Head of caudate nucleus (tissue), 42 donors: ENCODE data around the gene BIRC7.
A peak's percentile ranks its signal among the peaks of the same experiment; 100 is the strongest.

Experiments used
- DNase-seq, 42 donors: peaks; one replicate each; pipeline versions ENCODE4 v3.0.0 to v3.0.0-alpha.2; 2020 to 2021; ENCODE audit warnings: mixed read lengths in 7 of 42
- intact Hi-C: fragments of 100-400 bp; cut with DNase I; formaldehyde crosslinking; loops from one replicate; pipeline ENCODE4 v1.15.0; 2022

Gene BIRC7

GRCh38 chr20:63257629-63258028 is 21.9 kb downstream of the BIRC7 start:
- intact Hi-C loops, result no loop called here
- DNase-seq, result no peak

- no peak for DNase-seq
- intact Hi-C loops, result no loop called here
These were observed 23.1 kb downstream of the BIRC7 start for GRCh38 chr20:63258781-63259180.

DNA sequence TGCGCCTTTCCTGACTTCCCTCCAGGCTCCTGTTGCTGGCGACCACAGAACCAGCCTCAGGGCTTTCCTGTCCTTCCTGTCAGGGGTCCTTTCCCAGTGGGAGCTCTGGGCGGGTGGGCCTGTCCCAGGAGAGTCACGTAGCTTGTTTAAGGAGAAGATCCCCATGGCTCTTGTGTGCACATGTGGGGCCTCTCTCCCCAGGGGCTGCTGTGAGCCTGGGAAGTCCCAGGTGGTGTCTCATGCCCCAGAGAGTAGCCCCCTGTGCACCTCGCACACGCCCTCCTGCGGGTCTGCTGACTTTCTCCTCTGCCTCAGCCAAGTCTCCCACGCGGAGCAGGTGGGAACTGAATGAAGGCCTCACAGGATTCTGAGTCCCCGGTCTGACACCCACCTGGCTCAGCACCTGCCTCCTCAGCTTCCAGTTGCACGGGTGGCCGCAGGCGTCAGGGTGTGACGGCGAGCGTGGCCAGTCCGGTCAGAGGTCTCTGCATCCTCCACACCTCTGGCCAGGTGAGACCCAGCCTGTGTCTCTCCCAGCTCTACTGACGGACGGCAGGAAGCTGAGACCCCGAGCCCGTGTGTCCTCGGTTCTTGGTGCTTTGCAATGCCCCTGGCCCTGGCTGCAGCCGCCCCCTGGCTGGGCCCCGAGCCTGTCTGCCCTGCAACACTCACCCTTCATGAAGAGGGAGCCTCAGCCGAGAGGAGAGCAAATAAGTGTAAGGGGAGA is 24.2 kb downstream of the BIRC7 start:
- no peak for DNase-seq
- intact Hi-C loops, result no loop called here

DNA sequence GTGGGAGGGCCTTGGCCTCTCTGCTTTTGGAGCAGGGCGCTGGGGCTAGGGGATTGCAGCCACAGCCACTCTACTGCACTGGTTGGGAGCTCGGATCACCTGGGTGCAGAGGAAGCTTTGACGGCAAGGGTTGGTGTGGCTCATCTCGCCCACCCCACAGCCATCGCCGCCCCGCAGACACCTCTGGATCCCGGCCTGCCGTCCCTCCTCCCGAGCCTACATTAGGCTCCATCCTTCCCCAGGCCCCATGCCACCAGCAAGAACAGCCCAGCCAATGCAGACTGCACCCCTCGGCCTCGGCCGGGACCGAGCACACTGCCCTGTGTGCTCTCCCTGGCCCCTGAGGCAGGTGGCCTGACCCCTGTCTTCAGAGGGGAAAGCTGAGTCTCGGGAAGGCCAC is 24.8 kb downstream of the BIRC7 start:
- no peak for DNase-seq
- intact Hi-C loops, result no loop called here

- DNase-seq, result peak in 1 of 42 donors; percentile 42
- intact Hi-C loops, result no loop called here
These were observed 25.5 kb downstream of the BIRC7 start for GRCh38 chr20:63261060-63261794.

DNA sequence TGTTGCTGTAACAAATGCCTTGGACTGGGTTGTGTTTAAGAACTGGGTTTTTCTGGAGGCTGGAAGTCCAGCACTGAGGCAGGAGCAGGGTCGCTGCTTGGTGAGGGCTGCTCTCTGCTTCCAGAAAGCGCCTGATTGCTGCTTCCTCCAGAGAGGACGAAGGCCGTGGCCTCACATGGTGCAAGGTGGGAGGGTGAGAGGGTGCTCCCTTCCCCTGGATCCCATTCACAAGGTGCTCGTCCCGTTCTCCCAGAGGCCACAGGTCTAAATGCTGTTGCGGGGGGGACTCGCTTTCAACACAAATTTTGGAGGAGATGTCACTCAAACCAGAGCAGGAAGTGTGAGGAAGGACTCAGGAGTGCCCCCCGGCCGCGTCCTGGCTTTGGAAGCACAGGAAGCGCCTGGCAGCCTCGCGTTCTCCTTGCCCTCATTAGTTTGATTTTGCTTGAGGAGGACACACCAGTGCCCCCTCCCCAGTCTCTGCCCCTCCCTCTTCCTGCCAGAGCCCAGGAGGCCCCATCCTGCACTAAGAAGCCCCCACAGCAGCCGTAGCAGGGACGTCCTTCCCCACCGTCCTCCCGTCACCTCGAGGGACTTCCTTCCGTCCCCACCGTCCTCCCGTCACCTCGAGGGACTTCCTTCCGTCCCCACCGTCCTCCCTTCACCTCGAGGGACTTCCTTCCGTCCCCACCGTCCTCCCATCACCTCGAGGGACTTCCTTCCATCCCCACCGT is 26.3 kb downstream of the BIRC7 start:
- no peak for DNase-seq
- intact Hi-C loops, result no loop called here

GRCh38 chr20:63262836-63263235 is 27.1 kb downstream of the BIRC7 start:
- intact Hi-C loops, result no loop called here
- no peak for DNase-seq

DNA sequence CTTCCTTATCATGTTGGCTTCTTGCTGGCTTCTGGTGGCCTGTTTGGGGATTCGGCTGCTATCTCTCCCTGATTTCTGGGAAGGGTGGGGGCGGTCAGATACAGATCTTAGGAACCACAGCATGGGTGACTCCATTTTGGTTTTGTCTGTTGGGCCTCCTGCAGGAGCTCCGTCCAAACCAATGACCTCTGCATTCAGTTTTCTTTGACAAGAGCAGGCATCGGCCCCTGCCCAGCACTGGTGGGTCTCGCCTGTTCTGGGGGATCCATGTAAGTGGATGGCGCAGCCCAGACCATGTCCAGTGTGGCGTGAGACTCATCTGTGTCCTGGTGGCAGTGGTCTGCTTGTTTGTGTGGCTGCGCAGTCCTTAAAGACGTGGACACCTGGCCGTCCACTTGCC is 28.3 kb downstream of the BIRC7 start:
- intact Hi-C loops, result no loop called here
- no peak for DNase-seq

DNA sequence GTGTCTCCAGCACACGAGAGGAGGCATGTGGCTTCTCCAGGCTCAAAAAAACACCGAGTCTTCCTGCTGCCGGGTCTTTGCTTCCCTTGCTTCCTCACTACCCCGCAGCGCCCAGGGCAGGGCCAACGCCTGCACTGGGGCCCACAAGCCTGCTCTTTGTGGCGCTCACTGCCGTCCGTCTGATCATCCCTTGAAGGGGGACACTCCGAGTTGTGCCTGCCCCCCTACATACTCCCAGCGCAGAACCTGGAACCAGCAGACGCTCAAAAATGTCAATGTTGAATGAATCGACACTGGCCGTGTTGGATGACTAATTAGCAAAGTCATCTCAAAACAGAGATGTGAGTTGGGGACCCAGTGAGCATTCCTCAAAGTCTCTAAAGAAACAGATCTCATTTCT is 28.8 kb downstream of the BIRC7 start:
- intact Hi-C loops, result no loop called here
- DNase-seq, result peak in 9 of 42 donors; percentile 13 to 65 (median 45)

- intact Hi-C loops, result no loop called here
- no peak for DNase-seq
These were observed 30.3 kb downstream of the BIRC7 start for GRCh38 chr20:63265891-63266515.

GRCh38 chr20:63267691-63268090 is 32.0 kb downstream of the BIRC7 start:
- DNase-seq, result no peak
- intact Hi-C loops, result no loop called here

- no peak for DNase-seq
- intact Hi-C loops, result no loop called here
These were observed 32.6 kb downstream of the BIRC7 start for GRCh38 chr20:63268256-63268655.

- intact Hi-C loops, result no loop called here
- peak in 38 of 42 donors; percentile 16 to 85 (median 52) for DNase-seq
These were observed 33.1 kb downstream of the BIRC7 start for GRCh38 chr20:63268671-63269439.

- no peak for DNase-seq
- intact Hi-C loops, result no loop called here
These were observed 34.0 kb downstream of the BIRC7 start for GRCh38 chr20:63269724-63270123.

GRCh38 chr20:63270606-63271325 is 35.1 kb downstream of the BIRC7 start:
- intact Hi-C loops, result no loop called here
- no peak for DNase-seq

GRCh38 chr20:63272105-63273058 is 36.7 kb downstream of the BIRC7 start, which contains the start of gene ARFGAP1:
Gene ARFGAP1 (plus strand): TSS chr20:63272813. CDS start chr20:63275581, 2,768 bp downstream.
- DNase-seq, result peak; percentile 85 to 97 (median 94)
- intact Hi-C loops, result no loop called here

- intact Hi-C loops, result no loop called here
- DNase-seq, result no peak
These were observed 37.4 kb downstream of the BIRC7 start for GRCh38 chr20:63273059-63273579.
